ENCODE measurements around the gene MOB3B. TPM values are rescaled to one million over a fixed set of nuclear protein-coding genes. Genes with fewer than 3 reads are reported as not detected.

Gene MOB3B
- polyA plus RNA-seq, 1 of the 3 experiments (the other 2 are of a cell fraction), result 0.90 TPM

DNA sequence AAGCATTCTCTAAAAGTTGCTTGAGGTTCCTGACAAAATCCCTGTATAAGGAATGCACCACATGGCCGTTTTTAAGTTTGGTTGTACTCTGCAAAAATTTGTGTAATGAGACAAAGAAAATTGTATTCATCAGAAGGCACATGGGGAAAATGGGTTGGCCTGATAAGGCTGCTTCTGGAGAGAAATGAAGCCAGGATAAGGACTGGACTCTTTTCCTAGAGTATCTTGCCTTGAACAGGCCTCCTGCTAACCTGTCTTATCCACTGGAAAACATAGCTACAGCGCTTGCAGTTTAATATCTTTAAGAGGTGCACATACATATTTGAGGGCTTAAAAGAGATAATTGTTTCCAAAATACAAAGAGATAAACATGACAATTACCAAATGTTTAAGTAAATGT lies 46.9 kb downstream of the MOB3B start:
- no peaks in the 10 kb centered on the region for H3K27me3 ChIP-seq (ENCODE audit: insufficient read depth)
- 69% methylated on average over 2 of the region's 2 CpGs for WGBS (ENCODE audit: low lambda C conversion rate)
- no peaks in the 10 kb centered on the region for H3K36me3 ChIP-seq (replicated peaks in 1 of 2; ENCODE audit: control insufficient read depth in 1 of 2, insufficient read depth in 2 of 2, low read length in 1 of 2)
- ChIA-PET POLR2A (no interaction called here), CTCF (no interaction called here)
- TF ChIP-seq, protein P1, sequence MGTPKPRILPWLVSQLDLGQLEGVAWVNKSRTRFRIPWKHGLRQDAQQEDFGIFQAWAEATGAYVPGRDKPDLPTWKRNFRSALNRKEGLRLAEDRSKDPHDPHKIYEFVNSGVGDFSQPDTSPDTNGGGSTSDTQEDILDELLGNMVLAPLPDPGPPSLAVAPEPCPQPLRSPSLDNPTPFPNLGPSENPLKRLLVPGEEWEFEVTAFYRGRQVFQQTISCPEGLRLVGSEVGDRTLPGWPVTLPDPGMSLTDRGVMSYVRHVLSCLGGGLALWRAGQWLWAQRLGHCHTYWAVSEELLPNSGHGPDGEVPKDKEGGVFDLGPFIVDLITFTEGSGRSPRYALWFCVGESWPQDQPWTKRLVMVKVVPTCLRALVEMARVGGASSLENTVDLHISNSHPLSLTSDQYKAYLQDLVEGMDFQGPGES (IDR thresholded peaks at IDR 0.05; ENCODE audit: low read depth, low read length), result no peak
- no peak for TF ChIP-seq FOSL2 (IDR thresholded peaks at IDR 0.05; ENCODE audit: borderline replicate concordance, low read depth)
- no peak for TF ChIP-seq MEF2A (IDR thresholded peaks at IDR 0.05; ENCODE audit: borderline replicate concordance, low read depth)
- no peak for TF ChIP-seq EP300 (IDR thresholded peaks at IDR 0.05; ENCODE audit: borderline replicate concordance in 1 of 2, low read depth in 1 of 2, low read length in 1 of 2)
- TF ChIP-seq, protein P2, sequence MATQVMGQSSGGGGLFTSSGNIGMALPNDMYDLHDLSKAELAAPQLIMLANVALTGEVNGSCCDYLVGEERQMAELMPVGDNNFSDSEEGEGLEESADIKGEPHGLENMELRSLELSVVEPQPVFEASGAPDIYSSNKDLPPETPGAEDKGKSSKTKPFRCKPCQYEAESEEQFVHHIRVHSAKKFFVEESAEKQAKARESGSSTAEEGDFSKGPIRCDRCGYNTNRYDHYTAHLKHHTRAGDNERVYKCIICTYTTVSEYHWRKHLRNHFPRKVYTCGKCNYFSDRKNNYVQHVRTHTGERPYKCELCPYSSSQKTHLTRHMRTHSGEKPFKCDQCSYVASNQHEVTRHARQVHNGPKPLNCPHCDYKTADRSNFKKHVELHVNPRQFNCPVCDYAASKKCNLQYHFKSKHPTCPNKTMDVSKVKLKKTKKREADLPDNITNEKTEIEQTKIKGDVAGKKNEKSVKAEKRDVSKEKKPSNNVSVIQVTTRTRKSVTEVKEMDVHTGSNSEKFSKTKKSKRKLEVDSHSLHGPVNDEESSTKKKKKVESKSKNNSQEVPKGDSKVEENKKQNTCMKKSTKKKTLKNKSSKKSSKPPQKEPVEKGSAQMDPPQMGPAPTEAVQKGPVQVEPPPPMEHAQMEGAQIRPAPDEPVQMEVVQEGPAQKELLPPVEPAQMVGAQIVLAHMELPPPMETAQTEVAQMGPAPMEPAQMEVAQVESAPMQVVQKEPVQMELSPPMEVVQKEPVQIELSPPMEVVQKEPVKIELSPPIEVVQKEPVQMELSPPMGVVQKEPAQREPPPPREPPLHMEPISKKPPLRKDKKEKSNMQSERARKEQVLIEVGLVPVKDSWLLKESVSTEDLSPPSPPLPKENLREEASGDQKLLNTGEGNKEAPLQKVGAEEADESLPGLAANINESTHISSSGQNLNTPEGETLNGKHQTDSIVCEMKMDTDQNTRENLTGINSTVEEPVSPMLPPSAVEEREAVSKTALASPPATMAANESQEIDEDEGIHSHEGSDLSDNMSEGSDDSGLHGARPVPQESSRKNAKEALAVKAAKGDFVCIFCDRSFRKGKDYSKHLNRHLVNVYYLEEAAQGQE (IDR thresholded peaks at IDR 0.05; ENCODE audit: low read depth, low read length), result no peak
- TF ChIP-seq, protein P3, sequence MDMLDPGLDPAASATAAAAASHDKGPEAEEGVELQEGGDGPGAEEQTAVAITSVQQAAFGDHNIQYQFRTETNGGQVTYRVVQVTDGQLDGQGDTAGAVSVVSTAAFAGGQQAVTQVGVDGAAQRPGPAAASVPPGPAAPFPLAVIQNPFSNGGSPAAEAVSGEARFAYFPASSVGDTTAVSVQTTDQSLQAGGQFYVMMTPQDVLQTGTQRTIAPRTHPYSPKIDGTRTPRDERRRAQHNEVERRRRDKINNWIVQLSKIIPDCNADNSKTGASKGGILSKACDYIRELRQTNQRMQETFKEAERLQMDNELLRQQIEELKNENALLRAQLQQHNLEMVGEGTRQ (IDR thresholded peaks at IDR 0.05; ENCODE audit: borderline replicate concordance, low read depth, low read length), result no peak
- no peak for TF ChIP-seq RXRA (IDR thresholded peaks at IDR 0.05; ENCODE audit: borderline replicate concordance, low read depth)
- TF ChIP-seq YY1 (IDR thresholded peaks at IDR 0.05; ENCODE audit: low read depth), result no peak
- no peaks in the 10 kb centered on the region for H3F3A ChIP-seq (replicated peaks; ENCODE audit: insufficient read depth)
- no peaks in the 10 kb centered on the region for H3K9me2 ChIP-seq
- no peak overlapping the region for H3K27ac ChIP-seq (ENCODE audit: low read depth in 2 of 2, low read length in 1 of 2)
- no peak overlapping the region for H3K4me3 ChIP-seq (ENCODE audit: low read depth in 2 of 2, low read length in 1 of 2)
- H4K20me1 ChIP-seq (ENCODE audit: insufficient read depth), result no peaks in the 10 kb centered on the region
- no peaks in the 10 kb centered on the region; a peak in 1 of 4 replicates for H3K4me1 ChIP-seq (ENCODE audit: control insufficient read depth in 1 of 2, insufficient read depth in 2 of 2, low read depth in 1 of 2, low read length in 1 of 2)
- no peak overlapping the region for H3K9ac ChIP-seq
- no peak for DNase-seq
- peaks cover 6% of the 10 kb centered on the region; the same call in 1 of the 2 replicates for H3K9me3 ChIP-seq
- H2AFZ ChIP-seq (ENCODE audit: low read depth), result no peak overlapping the region
- no peak overlapping the region for H3K4me2 ChIP-seq
- no peaks in the 10 kb centered on the region for H3K79me2 ChIP-seq (ENCODE audit: insufficient read depth)

DNA sequence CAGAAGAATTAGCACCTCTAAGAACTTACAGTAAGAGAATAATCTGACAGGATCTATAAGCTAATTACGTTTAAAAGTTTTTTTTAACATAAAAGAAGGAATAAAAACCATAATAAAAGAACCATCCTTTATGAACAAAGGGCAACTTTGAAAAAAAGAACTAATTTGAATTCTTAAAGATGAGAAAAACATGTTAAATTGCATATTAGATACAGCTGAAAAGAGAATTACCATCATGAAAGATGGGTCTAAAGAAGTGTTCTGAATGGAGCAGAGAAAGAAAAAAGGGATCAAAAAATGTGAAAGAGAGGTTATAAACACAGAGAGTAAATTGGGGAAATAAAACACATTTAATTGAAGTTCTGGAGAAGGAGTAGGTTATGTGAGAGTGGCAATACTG lies 51.3 kb downstream of the MOB3B start:
- CTCF ChIA-PET, result interaction anchor here (0.7 kb wide), 1 partner anchor 63 kb away, joined by 4 read pairs; no protein-coding TSS in a partner anchor

More for the DNA sequence above, 51.3 kb downstream of the MOB3B start:
- Histone ChIP-seq H3K4me2 (no peak overlapping the region), H3K4me1 (ENCODE audit: control insufficient read depth in 1 of 2, insufficient read depth in 2 of 2, low read depth in 1 of 2, low read length in 1 of 2) (peaks cover 0 to 3% of the 10 kb centered on the region in 2 experiments; a peak in 2 of 4 replicates), H3K27ac (ENCODE audit: low read depth in 2 of 2, low read length in 1 of 2) (no peak overlapping the region), H4K20me1 (ENCODE audit: insufficient read depth) (no peaks in the 10 kb centered on the region), H3F3A (replicated peaks; ENCODE audit: insufficient read depth) (no peaks in the 10 kb centered on the region), H2AFZ (ENCODE audit: low read depth) (no peak overlapping the region), H3K9me3 (peaks cover 6% of the 10 kb centered on the region; the same call in 1 of the 2 replicates), H3K27me3 (ENCODE audit: insufficient read depth) (no peaks in the 10 kb centered on the region), H3K4me3 (ENCODE audit: low read depth in 2 of 2, low read length in 1 of 2) (no peak overlapping the region), H3K9ac (no peak overlapping the region), H3K79me2 (ENCODE audit: insufficient read depth) (no peaks in the 10 kb centered on the region), H3K36me3 (replicated peaks in 1 of 2; ENCODE audit: control insufficient read depth in 1 of 2, insufficient read depth in 2 of 2, low read length in 1 of 2) (no peaks in the 10 kb centered on the region), H3K9me2 (no peaks in the 10 kb centered on the region)
- DNase-seq, result no peak
- WGBS (ENCODE audit: low lambda C conversion rate), result 57% methylated on average over 1 of the region's 1 CpG
- POLR2A ChIA-PET, result no interaction called here
- TF ChIP-seq, protein P2 (IDR thresholded peaks at IDR 0.05; ENCODE audit: low read depth, low read length), result no peak
- TF ChIP-seq EZH2phosphoT487 (IDR thresholded peaks at IDR 0.05; ENCODE audit: borderline replicate concordance, low read depth) (no peak), RXRA (IDR thresholded peaks at IDR 0.05; ENCODE audit: borderline replicate concordance, low read depth) (no peak), MXI1 (IDR thresholded peaks at IDR 0.05; ENCODE audit: low read depth, low read length) (no peak), POLR2AphosphoS5 (IDR thresholded peaks at IDR 0.05; ENCODE audit: low read depth, low read length) (no peak), JUND (IDR thresholded peaks at IDR 0.05) (no peak), FOSL2 (IDR thresholded peaks at IDR 0.05; ENCODE audit: borderline replicate concordance, low read depth) (no peak), FOXM1 (IDR thresholded peaks at IDR 0.05; ENCODE audit: low read depth) (no peak)
- TF ChIP-seq, protein P4, sequence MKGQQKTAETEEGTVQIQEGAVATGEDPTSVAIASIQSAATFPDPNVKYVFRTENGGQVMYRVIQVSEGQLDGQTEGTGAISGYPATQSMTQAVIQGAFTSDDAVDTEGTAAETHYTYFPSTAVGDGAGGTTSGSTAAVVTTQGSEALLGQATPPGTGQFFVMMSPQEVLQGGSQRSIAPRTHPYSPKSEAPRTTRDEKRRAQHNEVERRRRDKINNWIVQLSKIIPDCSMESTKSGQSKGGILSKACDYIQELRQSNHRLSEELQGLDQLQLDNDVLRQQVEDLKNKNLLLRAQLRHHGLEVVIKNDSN (IDR thresholded peaks at IDR 0.05; ENCODE audit: borderline replicate concordance, low read depth), result no peak
